HCT116 (cell line): ENCODE results near the gene PON1. TPM values are rescaled to one million over a fixed set of nuclear protein-coding genes. Genes with fewer than 3 reads are reported as not detected.

Source experiments
- ATAC-seq: fragments of 200-7000 bp; cut with Tn5 transposase; 2 replicates; pipeline ENCODE4 v1.9.1; 2020; ENCODE audit warnings: mild to moderate bottlenecking, moderate library complexity
- BruUV-seq: library from RNA; stranded (reverse); fragments of 400-500 nt; replicated peaks from 2 replicates; lab custom pipeline; 2021; lab: Mats Ljungman, UMichigan
- CTCF ChIA-PET: fragments of 300-600 bp; sonication (Branson Sonifier 250); formaldehyde crosslinking; loops from one replicate; lab custom pipeline; 2021; ENCODE audit warnings: antibody characterized with exemption; lab: Charles Lee
- POLR2A ChIA-PET: fragments of 300-600, 350-600 bp; sonication (Branson Sonifier 250); formaldehyde crosslinking; loops from one replicate; lab custom pipeline; 2021; ENCODE audit warnings: antibody characterized with exemption; lab: Charles Lee
- RAD21 ChIA-PET, 2 experiments: fragments of 300-600 bp; sonication (Branson Sonifier 250); formaldehyde crosslinking; loops; one replicate each; lab custom pipeline; 2023; ENCODE audit warnings: low total read pairs in 2 of 2; ENCODE audit not compliant: uncharacterized antibody in 2 of 2, unreplicated experiment in 2 of 2, low non-redundant PET in 1 of 2; lab: Charles Lee
- DNase-seq: peaks from one replicate; pipeline ENCODE4 v3.0.0-alpha.2; 2010; ENCODE audit warnings: low read depth, low spot score
- H2AFZ ChIP-seq: fragments of 200-600 bp; shearing (Covaris generic), sonication (generic); 2 replicates; pipeline ENCODE4 v1.6.1; 2017; ENCODE audit warnings: low read depth, mixed run types, mixed read lengths, antibody characterized with exemption, low read length; ENCODE audit not compliant: poor library complexity, severe bottlenecking
- H3K27ac ChIP-seq: 2 replicates; pipeline ENCODE4 v1.5.1; 2012; ENCODE audit warnings: low read depth, low read length
- H3K27me3 ChIP-seq: fragments of 200-600 bp; sonication (generic); 2 replicates; pipeline ENCODE4 v1.6.1; 2016; ENCODE audit warnings: mixed run types, low read length, mixed read lengths; ENCODE audit not compliant: insufficient read depth
- H3K36me3 ChIP-seq, 2 experiments: fragments of 200-500 bp in 1 of 2; fragments of 200-600 bp in 1 of 2; sonication (Bioruptor generic) in 1 of 2; sonication (generic) in 1 of 2; 2 replicates each; pipeline versions ENCODE4 v1.5.1 to v1.6.1; 2014 to 2016; ENCODE audit warnings: low read length in 2 of 2, inconsistent platforms in 1 of 2, mixed read lengths in 1 of 2, mixed run types in 1 of 2; ENCODE audit not compliant: insufficient read depth in 2 of 2, control insufficient read depth in 1 of 2
- H3K4me1 ChIP-seq, 2 experiments: fragments of 200-600 bp in 1 of 2; sonication (generic) in 1 of 2; 2 replicates each; pipeline versions ENCODE4 v1.5.1 to v1.6.1; 2012 to 2017; ENCODE audit warnings: low read length in 2 of 2, inconsistent platforms in 1 of 2, mild to moderate bottlenecking in 1 of 2, mixed read lengths in 1 of 2, mixed run types in 1 of 2, moderate library complexity in 1 of 2; ENCODE audit not compliant: insufficient read depth in 2 of 2, control insufficient read depth in 1 of 2
- H3K4me2 ChIP-seq: fragments of 200-600 bp; sonication (generic); 2 replicates; pipeline ENCODE4 v1.6.1; 2017; ENCODE audit warnings: mixed run types, low read length, mixed read lengths
- H3K4me3 ChIP-seq, 2 experiments: fragments of 200-600 bp in 1 of 2; sonication (generic) in 1 of 2; replicated peaks in 1 of 2; 2 replicates each; pipeline ENCODE4 v1.5.1; 2011 to 2016; ENCODE audit warnings: low read length in 2 of 2, control low read depth in 1 of 2, low read depth in 1 of 2, mild to moderate bottlenecking in 1 of 2, mixed read lengths in 1 of 2, mixed run types in 1 of 2
- H3K79me2 ChIP-seq: fragments of 200-600 bp; sonication (generic); 2 replicates; pipeline ENCODE4 v1.6.1; 2017; ENCODE audit warnings: mild to moderate bottlenecking, mixed run types, low read length, moderate library complexity, mixed read lengths; ENCODE audit not compliant: insufficient read depth
- H3K9ac ChIP-seq: fragments of 200-600 bp; sonication (generic); 2 replicates; pipeline ENCODE4 v1.6.1; 2016; ENCODE audit warnings: low read length, mixed read lengths
- H3K9me2 ChIP-seq: fragments of 200-600 bp; sonication (generic), shearing (Covaris generic); 2 replicates; pipeline ENCODE4 v1.6.1; 2017; ENCODE audit warnings: mixed run types, mild to moderate bottlenecking, moderate library complexity; ENCODE audit not compliant: insufficient read depth
- H3K9me3 ChIP-seq, 2 experiments: fragments of 200-500 bp in 1 of 2; fragments of 200-600 bp in 1 of 2; sonication (Bioruptor generic) in 1 of 2; sonication (generic) in 1 of 2; 2 replicates each; pipeline ENCODE4 v1.6.1; 2014 to 2017; ENCODE audit warnings: low read length in 2 of 2, mixed read lengths in 2 of 2, inconsistent platforms in 1 of 2, low read depth in 1 of 2, mild to moderate bottlenecking in 1 of 2, mixed run types in 1 of 2, moderate library complexity in 1 of 2; ENCODE audit not compliant: control insufficient read depth in 1 of 2, insufficient read depth in 1 of 2
- H4K20me1 ChIP-seq: fragments of 200-600 bp; sonication (generic), shearing (Covaris generic); 2 replicates; pipeline ENCODE4 v1.6.1; 2017; ENCODE audit warnings: mixed run types, mild to moderate bottlenecking, moderate library complexity; ENCODE audit not compliant: insufficient read depth
- EZH2phosphoT487 ChIP-seq: fragments of 200-600 bp; IDR thresholded peaks from 2 replicates; pipeline ENCODE4 v1.6.1; 2018; ENCODE audit warnings: antibody characterized with exemption, borderline replicate concordance
- FOSL1 ChIP-seq: IDR thresholded peaks from 2 replicates; pipeline ENCODE4 v1.6.1; 2012; ENCODE audit warnings: low read depth
- RAD21 ChIP-seq: IDR thresholded peaks from 2 replicates; pipeline ENCODE4 v1.6.1; 2012; ENCODE audit warnings: low read depth, mild to moderate bottlenecking
- SP1 ChIP-seq: IDR thresholded peaks from 2 replicates; pipeline ENCODE4 v1.6.1; 2012; ENCODE audit warnings: low read depth
- SRF ChIP-seq: IDR thresholded peaks from 2 replicates; pipeline ENCODE4 v1.6.1; 2012; ENCODE audit warnings: low read depth
- TCF7L2 ChIP-seq: IDR thresholded peaks from 2 replicates; pipeline ENCODE4 v1.7.0; 2011; ENCODE audit warnings: borderline replicate concordance, inconsistent platforms; ENCODE audit not compliant: insufficient read depth, insufficient read length; ENCODE audit errors: extremely low read depth
- YY1 ChIP-seq: IDR thresholded peaks from 2 replicates; pipeline ENCODE4 v1.6.1; 2011; ENCODE audit warnings: low read length, low read depth, moderate library complexity, mild to moderate bottlenecking; ENCODE audit not compliant: insufficient replicate concordance; ENCODE audit errors: extremely low read depth
- ZNF274 ChIP-seq: fragments of 200-500 bp; sonication (Bioruptor generic); IDR thresholded peaks from 2 replicates; pipeline ENCODE4 v1.6.1; 2014; ENCODE audit warnings: mild to moderate bottlenecking, low read depth, low read length, inconsistent platforms
- intact Hi-C: fragments of 100-400 bp; cut with micrococcal nuclease; formaldehyde crosslinking; loops from 2 replicates; pipeline ENCODE4 v1.10.0; 2022
- total RNA-seq: library from RNA; stranded (reverse); gene quantifications from one replicate; pipeline ENCODE4 v1.2.1, GENCODE V29; 2021; ENCODE audit not compliant: unreplicated experiment
- TF ChIP-seq, protein P1 (sequence below): IDR thresholded peaks from 2 replicates; pipeline ENCODE4 v1.6.1; 2012; ENCODE audit warnings: low read depth
- TF ChIP-seq, protein P2 (sequence below): IDR thresholded peaks from 2 replicates; pipeline ENCODE4 v1.6.1; 2012

The PON1 gene
- total RNA-seq, 1 experiment from 2014 or later: 0.20 TPM

DNA sequence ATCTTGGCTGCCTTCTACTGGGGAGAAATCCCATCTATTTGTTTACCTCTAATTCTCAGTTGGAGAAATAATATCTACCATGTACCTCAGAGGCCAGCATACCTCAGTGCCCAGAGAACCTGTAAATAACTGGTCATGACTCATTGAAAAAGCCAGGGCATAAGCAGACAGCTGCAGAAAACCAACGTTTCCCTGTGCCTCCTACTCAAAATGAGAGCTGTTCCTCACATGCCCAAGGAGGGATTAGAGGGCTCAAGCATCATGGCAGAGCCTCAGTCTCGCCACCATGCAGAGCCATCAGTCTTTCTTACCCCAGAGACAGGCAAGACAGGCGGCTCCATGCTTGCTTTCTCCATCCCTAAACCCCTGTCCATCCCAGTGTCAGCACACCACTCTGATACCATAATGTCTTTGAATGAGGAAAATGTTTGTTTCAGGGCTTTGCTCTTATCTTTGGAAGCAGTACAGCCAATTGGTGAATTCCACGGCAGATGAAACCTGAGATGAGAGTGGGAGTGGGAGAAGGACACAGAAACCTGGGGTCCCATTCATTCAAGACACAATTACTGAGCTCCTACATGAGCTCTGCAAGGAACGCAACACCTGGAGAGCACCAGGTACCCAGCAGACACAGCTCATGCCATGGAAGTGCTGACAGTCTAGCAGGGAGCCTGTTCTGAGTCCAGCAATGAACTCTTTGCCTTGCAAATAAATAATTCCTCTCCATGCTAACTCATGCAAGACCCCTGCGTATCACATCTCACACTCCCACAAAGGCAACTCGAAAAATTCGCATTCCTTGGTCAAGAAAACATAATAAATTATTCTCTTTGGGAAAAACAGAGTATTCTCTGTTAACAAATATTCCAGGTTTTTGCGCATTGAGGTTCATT lies 21.1 kb downstream of the PON1 start (continued):
- TF ChIP-seq SP1 (no peak), EZH2phosphoT487 (no peak), SRF (no peak), FOSL1 (no peak), YY1 (no peak), ZNF274 (no peak), RAD21 (no peak)
- TF ChIP-seq, protein P1, sequence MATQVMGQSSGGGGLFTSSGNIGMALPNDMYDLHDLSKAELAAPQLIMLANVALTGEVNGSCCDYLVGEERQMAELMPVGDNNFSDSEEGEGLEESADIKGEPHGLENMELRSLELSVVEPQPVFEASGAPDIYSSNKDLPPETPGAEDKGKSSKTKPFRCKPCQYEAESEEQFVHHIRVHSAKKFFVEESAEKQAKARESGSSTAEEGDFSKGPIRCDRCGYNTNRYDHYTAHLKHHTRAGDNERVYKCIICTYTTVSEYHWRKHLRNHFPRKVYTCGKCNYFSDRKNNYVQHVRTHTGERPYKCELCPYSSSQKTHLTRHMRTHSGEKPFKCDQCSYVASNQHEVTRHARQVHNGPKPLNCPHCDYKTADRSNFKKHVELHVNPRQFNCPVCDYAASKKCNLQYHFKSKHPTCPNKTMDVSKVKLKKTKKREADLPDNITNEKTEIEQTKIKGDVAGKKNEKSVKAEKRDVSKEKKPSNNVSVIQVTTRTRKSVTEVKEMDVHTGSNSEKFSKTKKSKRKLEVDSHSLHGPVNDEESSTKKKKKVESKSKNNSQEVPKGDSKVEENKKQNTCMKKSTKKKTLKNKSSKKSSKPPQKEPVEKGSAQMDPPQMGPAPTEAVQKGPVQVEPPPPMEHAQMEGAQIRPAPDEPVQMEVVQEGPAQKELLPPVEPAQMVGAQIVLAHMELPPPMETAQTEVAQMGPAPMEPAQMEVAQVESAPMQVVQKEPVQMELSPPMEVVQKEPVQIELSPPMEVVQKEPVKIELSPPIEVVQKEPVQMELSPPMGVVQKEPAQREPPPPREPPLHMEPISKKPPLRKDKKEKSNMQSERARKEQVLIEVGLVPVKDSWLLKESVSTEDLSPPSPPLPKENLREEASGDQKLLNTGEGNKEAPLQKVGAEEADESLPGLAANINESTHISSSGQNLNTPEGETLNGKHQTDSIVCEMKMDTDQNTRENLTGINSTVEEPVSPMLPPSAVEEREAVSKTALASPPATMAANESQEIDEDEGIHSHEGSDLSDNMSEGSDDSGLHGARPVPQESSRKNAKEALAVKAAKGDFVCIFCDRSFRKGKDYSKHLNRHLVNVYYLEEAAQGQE: no peak
- TF ChIP-seq, protein P2, sequence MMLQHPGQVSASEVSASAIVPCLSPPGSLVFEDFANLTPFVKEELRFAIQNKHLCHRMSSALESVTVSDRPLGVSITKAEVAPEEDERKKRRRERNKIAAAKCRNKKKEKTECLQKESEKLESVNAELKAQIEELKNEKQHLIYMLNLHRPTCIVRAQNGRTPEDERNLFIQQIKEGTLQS: no peak

- Histone ChIP-seq H3K4me3 (no peak overlapping the region), H3K4me1 (no peaks in the 10 kb centered on the region), H3K79me2 (no peaks in the 10 kb centered on the region), H3K9me3 (no peaks in the 10 kb centered on the region), H3K9ac (no peak overlapping the region), H3K36me3 (no peaks in the 10 kb centered on the region), H3K9me2 (no peaks in the 10 kb centered on the region), H4K20me1 (no peaks in the 10 kb centered on the region), H3K27me3 (no peaks in the 10 kb centered on the region), H3K4me2 (no peak overlapping the region), H3K27ac (no peak overlapping the region), H2AFZ (no peak overlapping the region)
- no TSS peak for BruUV-seq
- intact Hi-C loops: no loop called here
- no peak for TF ChIP-seq FOSL1
- no peak for TF ChIP-seq TCF7L2
- TF ChIP-seq RAD21: no peak
- POLR2A ChIA-PET: no interaction called here
- DNase-seq: no peak
- RAD21 ChIA-PET: no interaction called here
- CTCF ChIA-PET: no interaction called here
- ATAC-seq: no peak
Observed at GRCh38 chr7:95298091-95298490, 26.2 kb downstream of the PON1 start.
